Activated effector memory CD4-positive, alpha-beta T cell treated with anti-CD3 and anti-CD28 coated beads, Interleukin-2, amount 50 U/mL, for 16 hours (primary cell): ENCODE data around the gene LPA.
A peak's percentile ranks its signal among the peaks of the same experiment; 100 is the strongest.
"Not testable (repeated sequence)": the region's sequence is repeated elsewhere in the genome, so short reads cannot be mapped to it uniquely, and the experiment has no call there.

Experiments
- DNase-seq: peaks from one replicate; pipeline ENCODE4 v3.0.0-alpha.2; 2020

The LPA gene

GRCh38 chr6:160662842-160663241, 1.2 kb downstream of the LPA start:
- DNase-seq: no peak

- no peak for DNase-seq
Observed at GRCh38 chr6:160662429-160662828, 1.6 kb downstream of the LPA start.

- no peak for DNase-seq
Observed at GRCh38 chr6:160661216-160661615, 2.9 kb downstream of the LPA start.

- no peak for DNase-seq
Observed at GRCh38 chr6:160659562-160659961, 4.5 kb downstream of the LPA start.

GRCh38 chr6:160634706-160635105, 29.4 kb downstream of the LPA start:
- no peak for DNase-seq

GRCh38 chr6:160595838-160596832, 67.9 kb downstream of the LPA start:
- DNase-seq: no peak

- DNase-seq: not testable (repeated sequence)
Observed at GRCh38 chr6:160595297-160595696, 68.8 kb downstream of the LPA start.

- no peak for DNase-seq
Observed at GRCh38 chr6:160586374-160586773, 77.7 kb downstream of the LPA start.

GRCh38 chr6:160583794-160584193, 80.3 kb downstream of the LPA start:
- DNase-seq: no peak

GRCh38 chr6:160581406-160581805, 82.7 kb downstream of the LPA start:
- no peak for DNase-seq

GRCh38 chr6:160578515-160578914, 85.6 kb downstream of the LPA start:
- DNase-seq: not testable (repeated sequence)

- DNase-seq: no peak
Observed at GRCh38 chr6:160573943-160574342, 90.1 kb downstream of the LPA start.

GRCh38 chr6:160571201-160571600, 92.9 kb downstream of the LPA start:
- not testable (repeated sequence) for DNase-seq

- no peak for DNase-seq
Observed at GRCh38 chr6:160544802-160545201, 119.3 kb downstream of the LPA start.

- no peak for DNase-seq
Observed at GRCh38 chr6:160535270-160535669, 128.8 kb downstream of the LPA start.

- DNase-seq: peak; percentile 83
Observed at GRCh38 chr6:160534050-160534696, 129.9 kb downstream of the LPA start.

GRCh38 chr6:160532315-160532714, 131.8 kb downstream of the LPA start:
- no peak for DNase-seq

GRCh38 chr6:160531826-160532225, 132.2 kb downstream of the LPA start:
- no peak for DNase-seq

- DNase-seq: not testable (repeated sequence)
Observed at GRCh38 chr6:160529524-160529923, 134.6 kb downstream of the LPA start.

GRCh38 chr6:160523223-160523622, 140.9 kb downstream of the LPA start:
- no peak for DNase-seq

GRCh38 chr6:160520043-160520904, 143.8 kb downstream of the LPA start:
- peak; percentile 93 for DNase-seq

GRCh38 chr6:160519603-160520042, 144.5 kb downstream of the LPA start:
- no peak for DNase-seq

- DNase-seq: no peak
Observed at GRCh38 chr6:160519133-160519532, 144.9 kb downstream of the LPA start.
